ENCODE data around the gene MAGEE1. TPM values are rescaled to one million over a fixed set of nuclear protein-coding genes. Genes with fewer than 3 reads are reported as not detected.

Gene MAGEE1
- total RNA-seq, 4 donors from 2014 or later = 3.6 to 5.5 (median 4.3) TPM

- H3K27ac ChIP-seq = no peak overlapping the region
- no peak overlapping the region for H3K4me3 ChIP-seq (replicated peaks in 1 of 3)
- no peaks in the 10 kb centered on the region for H3K4me1 ChIP-seq
- no peaks in the 10 kb centered on the region for H3K27me3 ChIP-seq
- 30 to 67% methylated on average over 1 of the region's 1 CpG for WGBS, 2 donors
- intact Hi-C loops (cut with DNase I) = no loop called here
- no peaks in the 10 kb centered on the region for H3K9me3 ChIP-seq
- TF ChIP-seq POLR2A (IDR thresholded peaks at IDR 0.05) (no peak), CTCF (IDR thresholded peaks at IDR 0.05) (no peak)
- H3K36me3 ChIP-seq = no peaks in the 10 kb centered on the region
- peak in 1 of 2 donors; percentile 7 for DNase-seq
These were observed 5.7 kb downstream of the MAGEE1 start for GRCh38 chrX:76433219-76433618.

- no peak for DNase-seq
- Histone ChIP-seq H3K36me3 (no peaks in the 10 kb centered on the region), H3K27ac (no peak overlapping the region), H3K27me3 (no peaks in the 10 kb centered on the region), H3K9me3 (no peaks in the 10 kb centered on the region), H3K4me1 (no peaks in the 10 kb centered on the region), H3K4me3 (replicated peaks in 1 of 3) (no peak overlapping the region)
- intact Hi-C loops (cut with DNase I) = no loop called here
- WGBS, 2 donors = 82 to 86% methylated on average over 3 of the region's 3 CpGs
- TF ChIP-seq CTCF (IDR thresholded peaks at IDR 0.05) = no peak
- no peak for TF ChIP-seq POLR2A (IDR thresholded peaks at IDR 0.05)
These were observed 6.7 kb downstream of the MAGEE1 start for GRCh38 chrX:76434103-76434741.

- TF ChIP-seq CTCF (IDR thresholded peaks at IDR 0.05) (no peak), POLR2A (IDR thresholded peaks at IDR 0.05) (no peak)
- Histone ChIP-seq H3K27me3 (no peaks in the 10 kb centered on the region), H3K4me3 (replicated peaks in 1 of 3) (no peak overlapping the region), H3K36me3 (no peaks in the 10 kb centered on the region), H3K4me1 (no peaks in the 10 kb centered on the region), H3K9me3 (no peaks in the 10 kb centered on the region), H3K27ac (no peak overlapping the region)
- intact Hi-C loops (cut with DNase I) = no loop called here
- DNase-seq = no peak
These were observed 11.7 kb downstream of the MAGEE1 start for GRCh38 chrX:76439188-76439587.

GRCh38 chrX:76453737-76454406 is 26.4 kb downstream of the MAGEE1 start:
- no peak overlapping the region for H3K4me3 ChIP-seq (replicated peaks in 1 of 3)
- TF ChIP-seq CTCF (IDR thresholded peaks at IDR 0.05) (no peak), POLR2A (IDR thresholded peaks at IDR 0.05) (no peak)
- H3K27me3 ChIP-seq = no peaks in the 10 kb centered on the region
- DNase-seq = no peak
- intact Hi-C loops (cut with DNase I) = loop anchor here (10.0 kb wide), 1 partner anchor 169 kb away; no protein-coding TSS in a partner anchor
- H3K9me3 ChIP-seq = no peaks in the 10 kb centered on the region
- H3K4me1 ChIP-seq = no peaks in the 10 kb centered on the region
- 52 to 80% methylated on average over 1 to 2 of the region's 2 CpGs for WGBS, 2 donors
- H3K36me3 ChIP-seq = no peaks in the 10 kb centered on the region
- no peak overlapping the region for H3K27ac ChIP-seq

- Histone ChIP-seq H3K4me3 (replicated peaks in 1 of 3) (no peak overlapping the region), H3K27ac (no peak overlapping the region), H3K4me1 (no peaks in the 10 kb centered on the region), H3K9me3 (no peaks in the 10 kb centered on the region), H3K36me3 (no peaks in the 10 kb centered on the region), H3K27me3 (no peaks in the 10 kb centered on the region)
- WGBS, 2 donors = 17% methylated on average over 2 to 3 of the region's 3 CpGs
- intact Hi-C loops (cut with DNase I) = loop anchor here (10.0 kb wide), 1 partner anchor 170 kb away; no protein-coding TSS in a partner anchor
- peak in 4 of 6 experiments; percentile 26 to 49 (median 44) for TF ChIP-seq CTCF (IDR thresholded peaks at IDR 0.05)
- no peak for TF ChIP-seq POLR2A (IDR thresholded peaks at IDR 0.05)
- DNase-seq = no peak
These were observed 27.0 kb downstream of the MAGEE1 start for GRCh38 chrX:76454456-76454927.
